NOMO-1 treated with dmso at 0.1 percent for 144 hours (cell line): Measurements from ENCODE around the gene SLC12A9.
"Not testable (repeated sequence)": the region's sequence is repeated elsewhere in the genome, so short reads cannot be mapped to it uniquely, and the experiment has no call there.

Source experiments
- DNase-seq: peaks from one replicate; lab custom pipeline; 2025; ENCODE audit not compliant: unreplicated experiment; lab: John Stamatoyannopoulos, UW

SLC12A9 gene, protein sequence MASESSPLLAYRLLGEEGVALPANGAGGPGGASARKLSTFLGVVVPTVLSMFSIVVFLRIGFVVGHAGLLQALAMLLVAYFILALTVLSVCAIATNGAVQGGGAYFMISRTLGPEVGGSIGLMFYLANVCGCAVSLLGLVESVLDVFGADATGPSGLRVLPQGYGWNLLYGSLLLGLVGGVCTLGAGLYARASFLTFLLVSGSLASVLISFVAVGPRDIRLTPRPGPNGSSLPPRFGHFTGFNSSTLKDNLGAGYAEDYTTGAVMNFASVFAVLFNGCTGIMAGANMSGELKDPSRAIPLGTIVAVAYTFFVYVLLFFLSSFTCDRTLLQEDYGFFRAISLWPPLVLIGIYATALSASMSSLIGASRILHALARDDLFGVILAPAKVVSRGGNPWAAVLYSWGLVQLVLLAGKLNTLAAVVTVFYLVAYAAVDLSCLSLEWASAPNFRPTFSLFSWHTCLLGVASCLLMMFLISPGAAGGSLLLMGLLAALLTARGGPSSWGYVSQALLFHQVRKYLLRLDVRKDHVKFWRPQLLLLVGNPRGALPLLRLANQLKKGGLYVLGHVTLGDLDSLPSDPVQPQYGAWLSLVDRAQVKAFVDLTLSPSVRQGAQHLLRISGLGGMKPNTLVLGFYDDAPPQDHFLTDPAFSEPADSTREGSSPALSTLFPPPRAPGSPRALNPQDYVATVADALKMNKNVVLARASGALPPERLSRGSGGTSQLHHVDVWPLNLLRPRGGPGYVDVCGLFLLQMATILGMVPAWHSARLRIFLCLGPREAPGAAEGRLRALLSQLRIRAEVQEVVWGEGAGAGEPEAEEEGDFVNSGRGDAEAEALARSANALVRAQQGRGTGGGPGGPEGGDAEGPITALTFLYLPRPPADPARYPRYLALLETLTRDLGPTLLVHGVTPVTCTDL

DNA sequence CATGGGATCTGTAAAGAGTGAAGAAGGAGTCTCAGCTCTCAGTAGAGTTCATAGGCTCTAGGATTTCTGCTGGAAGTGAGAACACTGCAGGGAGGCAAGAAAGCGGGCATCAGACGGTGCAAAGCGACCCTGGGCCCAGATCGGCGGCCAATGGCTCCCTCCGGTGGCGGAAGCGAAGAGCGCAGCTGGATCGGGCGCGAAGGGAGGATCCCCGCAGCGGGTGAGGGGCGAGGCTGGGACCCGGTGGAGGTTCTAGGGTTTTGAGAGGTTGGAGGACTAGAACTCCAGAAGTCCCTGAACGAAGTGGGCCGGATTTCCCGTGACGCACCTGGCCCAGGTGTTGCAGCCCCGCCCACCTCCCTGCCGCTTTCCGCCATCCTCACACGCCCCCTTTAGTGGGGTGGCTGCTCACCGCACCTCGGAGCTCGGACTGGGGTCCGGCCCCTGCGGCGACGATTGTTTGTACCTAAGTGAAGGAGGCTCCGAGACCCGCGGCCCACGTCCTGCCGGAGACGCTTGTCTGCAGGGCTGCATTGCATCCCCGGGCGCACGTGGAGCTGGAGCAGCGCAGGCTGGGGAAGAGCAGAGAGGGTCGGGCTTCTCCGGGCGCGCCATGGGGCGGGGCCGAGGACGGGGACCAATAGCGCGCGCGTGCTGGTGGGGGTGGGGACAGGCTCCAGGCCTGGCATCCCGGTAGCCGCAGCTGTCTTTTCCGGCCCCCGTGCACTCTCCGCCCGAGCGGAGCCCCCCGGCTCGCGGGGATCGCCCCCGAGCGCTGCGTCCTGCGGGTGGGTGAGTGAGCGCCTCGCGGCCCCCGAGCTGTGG lies at the start of gene SLC12A9:
SLC12A9 (plus strand) TSS at position 666 of the 825 bp plus-strand sequence. CDS start 1,485 bp downstream, outside the sequence.
- peak; percentile 95 for DNase-seq

DNA sequence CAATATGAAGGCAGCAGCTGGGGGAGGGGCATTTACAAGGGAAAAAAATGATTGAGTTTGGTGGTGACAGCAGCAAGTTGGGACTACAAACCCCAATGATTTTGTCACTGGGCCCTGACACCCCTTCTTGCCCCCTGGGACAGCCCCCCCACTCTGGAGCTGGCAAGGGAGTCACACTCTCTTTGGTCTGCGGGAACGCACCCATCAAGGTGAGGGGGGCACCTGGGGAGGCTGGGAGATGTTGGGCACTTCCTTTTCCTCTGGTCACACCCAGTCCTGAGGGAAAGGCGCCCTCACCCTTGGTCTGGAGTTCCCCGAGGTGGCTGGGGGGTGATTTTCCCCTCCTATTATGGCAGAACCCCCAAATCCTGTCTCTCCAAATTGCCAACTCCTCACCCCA lies 49.6 kb upstream of the SLC12A9 start:
- no peak for DNase-seq

DNA sequence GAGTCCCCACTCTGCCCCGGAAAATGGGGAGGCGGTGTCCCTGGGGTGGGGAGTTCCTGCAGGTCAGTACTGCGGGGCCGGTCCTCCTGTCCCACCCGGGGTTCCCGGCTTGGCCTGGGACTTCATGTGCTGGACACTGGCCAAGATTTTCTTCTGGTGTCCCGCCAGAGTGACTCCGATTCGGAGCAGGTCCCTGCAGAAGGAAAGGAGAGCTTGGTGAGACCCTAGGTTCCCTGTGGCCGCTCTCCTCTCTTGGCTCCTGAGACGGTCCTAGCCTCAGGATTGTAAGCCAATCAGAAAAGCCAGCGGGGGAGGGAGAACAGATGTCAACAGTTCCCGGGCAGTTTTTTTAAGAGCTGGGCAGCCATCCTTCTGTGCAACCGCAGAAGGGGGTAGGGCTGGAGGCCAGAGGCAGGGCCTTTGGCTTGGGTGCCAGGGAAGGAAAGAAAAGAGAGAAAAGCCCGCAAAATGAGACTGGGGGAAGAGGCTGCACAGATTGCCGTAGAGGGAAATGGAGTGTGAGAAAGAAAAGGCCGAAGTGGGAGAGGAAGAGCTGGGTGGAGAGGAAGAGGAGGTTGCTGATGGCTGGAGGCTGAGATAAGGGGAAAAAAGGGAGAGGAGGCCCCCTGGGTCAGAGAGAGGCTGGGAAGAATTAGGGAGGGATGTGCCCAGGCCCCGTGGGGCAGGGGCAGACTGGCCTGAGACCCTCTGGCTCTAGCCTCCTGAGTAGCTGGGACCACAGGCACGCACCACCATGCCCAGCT lies 48.9 kb upstream of the SLC12A9 start:
- DNase-seq = peak; percentile 93

DNA sequence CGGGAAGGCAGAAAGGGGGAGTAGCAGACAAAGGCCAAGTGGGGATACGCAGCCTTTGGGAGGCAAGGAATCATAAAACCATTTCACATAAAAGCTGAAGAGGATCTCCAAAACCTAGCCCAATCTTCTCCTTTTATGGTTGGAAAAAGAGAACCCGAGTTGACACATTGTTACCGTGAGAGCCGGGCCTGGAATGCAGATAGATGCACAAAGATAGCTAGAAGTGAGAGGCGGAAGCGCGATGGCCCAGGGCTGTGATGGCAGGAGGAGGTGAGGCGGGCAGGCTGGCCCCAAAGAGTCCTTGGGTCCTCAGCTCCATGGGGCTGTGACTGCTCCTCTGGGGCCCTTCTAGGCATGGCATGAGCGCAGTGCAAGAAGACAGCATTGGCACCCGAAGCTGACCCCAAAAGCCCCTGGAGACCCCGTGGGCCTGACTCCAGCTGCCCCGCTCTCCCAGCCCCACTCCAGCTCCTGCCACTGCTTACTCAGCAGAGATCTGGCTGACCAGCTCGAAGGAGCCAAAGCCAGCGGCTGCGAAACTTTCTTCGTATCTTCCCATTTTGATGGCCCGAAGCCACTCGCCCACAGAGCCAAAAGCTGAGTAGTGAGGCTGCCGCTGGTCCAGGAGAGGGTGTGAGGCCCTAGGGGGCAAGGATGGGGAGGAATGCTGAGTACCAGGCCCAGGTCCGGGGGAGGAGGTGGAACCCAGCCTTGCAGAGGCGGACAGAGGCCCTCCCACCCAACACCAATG lies 47.7 kb upstream of the SLC12A9 start:
- no peak for DNase-seq

DNA sequence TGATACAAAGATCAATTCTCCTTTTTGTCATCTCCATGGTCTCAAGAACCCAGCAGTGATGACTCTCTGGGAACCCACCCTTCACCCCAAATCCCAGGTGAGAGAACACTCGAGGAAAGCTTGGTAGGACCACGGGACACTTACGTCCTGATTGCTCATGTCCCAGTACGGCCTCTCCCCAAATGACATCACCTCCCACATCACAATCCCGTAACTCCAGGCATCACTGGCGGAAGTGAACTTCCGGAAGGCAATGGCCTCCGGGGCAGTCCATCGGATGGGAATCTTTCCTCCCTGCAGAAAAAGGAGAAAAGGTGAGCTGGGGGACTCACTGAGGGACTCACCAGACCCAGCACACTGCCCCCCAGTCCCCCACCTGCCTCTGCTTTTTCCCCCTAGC lies 46.2 kb upstream of the SLC12A9 start:
- DNase-seq = no peak

DNA sequence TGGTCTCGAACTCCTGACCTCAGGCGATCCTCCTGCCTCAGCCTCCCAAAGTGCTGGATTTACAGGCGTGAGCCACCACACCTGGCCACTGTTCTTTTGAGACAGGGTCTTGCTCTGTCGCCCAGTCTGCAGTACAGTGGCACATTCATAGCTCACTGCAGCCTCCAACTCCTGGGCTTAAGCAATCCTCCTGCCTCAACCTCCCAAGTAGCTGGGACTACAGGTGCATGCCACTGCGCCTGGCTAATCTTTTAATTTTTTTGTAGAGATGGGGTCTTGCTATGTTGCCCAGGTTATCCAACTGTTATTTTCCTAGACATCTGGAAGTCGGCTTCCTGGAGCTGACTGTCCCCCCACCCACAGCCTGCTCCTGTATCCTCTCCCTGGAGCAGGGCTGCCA lies 45.6 kb upstream of the SLC12A9 start:
- not testable (repeated sequence) for DNase-seq

DNA sequence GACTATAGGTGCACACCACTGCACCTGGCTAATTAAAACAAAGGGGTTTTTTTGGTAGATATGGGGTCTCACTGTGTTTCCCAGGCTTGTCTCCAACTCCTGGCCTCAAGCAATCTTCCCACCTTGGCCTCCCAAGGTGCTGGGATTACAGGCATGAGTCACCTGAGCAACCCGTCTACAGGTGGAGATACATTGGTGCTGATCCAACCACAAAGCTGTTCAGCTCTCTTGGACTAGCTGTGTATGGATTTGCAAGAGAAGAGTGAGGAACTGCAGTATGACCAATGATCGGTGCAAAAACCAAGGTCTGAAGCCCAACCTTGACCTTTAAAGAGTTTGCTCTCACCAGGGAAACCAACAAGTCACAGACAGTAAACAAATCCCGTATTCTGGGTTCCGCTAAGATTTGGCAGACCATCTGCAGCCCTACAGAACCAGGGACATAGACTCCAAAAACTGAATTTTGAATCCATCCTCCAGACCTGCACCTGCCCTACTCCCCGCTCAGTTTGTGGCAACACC lies 44.1 kb upstream of the SLC12A9 start:
- no peak for DNase-seq

DNA sequence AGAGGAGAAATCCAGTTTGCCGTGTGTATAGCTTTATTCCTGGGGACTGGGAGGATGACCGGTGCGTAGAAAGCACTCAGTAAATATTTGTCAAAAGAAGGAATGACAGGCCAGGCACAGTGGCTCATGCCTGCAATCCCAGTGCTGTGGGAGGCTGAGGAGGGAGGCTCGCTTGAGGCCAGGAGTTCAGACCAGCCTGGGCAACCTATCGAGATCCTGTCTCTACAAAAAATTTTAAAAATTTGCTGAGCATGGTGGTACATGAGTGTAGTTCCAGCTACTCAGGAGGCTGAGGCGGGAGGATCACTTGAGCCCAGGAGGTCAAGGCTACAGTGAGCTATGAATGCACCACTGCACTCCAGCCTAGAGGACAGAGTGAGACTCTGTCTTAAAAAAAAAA lies 41.0 kb upstream of the SLC12A9 start:
- no peak for DNase-seq

DNA sequence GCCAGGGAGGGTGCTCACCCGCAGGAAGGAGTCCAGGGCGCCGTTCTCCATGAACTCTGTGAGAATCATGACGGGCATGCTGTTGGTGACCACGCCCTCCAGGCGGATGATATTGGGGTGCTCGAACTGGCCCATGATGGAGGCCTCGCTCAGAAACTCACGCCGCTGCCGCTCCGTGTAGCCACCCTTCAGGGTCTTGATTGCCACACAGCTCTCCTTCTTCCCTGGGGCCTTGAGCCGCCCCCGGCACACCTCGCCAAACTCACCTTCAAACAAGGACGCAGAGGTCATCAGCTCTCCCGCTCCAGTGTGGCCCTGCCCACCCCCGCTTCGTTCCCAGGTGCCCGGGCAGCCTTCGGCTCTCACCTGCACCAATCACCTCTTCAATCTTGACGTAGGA lies 39.8 kb upstream of the SLC12A9 start:
- no peak for DNase-seq

DNA sequence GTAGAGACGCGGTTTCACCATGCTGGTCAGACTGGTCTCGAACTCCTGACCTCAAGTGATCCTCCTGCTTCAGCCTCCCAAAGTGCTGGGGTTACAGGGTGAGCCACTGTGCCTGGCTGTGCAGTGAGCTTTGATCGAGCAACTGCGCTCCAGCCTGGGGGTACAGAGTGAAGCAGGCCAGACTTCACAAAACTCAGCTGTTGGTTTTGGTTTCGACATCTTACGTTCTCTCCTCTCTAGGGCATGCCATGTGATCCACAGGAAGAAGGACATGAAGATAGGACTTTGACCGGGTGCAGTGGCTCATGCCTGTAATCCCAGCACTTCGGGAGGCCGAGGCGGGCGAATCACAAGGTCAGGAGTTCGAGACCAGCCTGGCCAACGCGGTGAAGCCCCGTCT lies 36.0 kb upstream of the SLC12A9 start:
- not testable (repeated sequence) for DNase-seq

DNA sequence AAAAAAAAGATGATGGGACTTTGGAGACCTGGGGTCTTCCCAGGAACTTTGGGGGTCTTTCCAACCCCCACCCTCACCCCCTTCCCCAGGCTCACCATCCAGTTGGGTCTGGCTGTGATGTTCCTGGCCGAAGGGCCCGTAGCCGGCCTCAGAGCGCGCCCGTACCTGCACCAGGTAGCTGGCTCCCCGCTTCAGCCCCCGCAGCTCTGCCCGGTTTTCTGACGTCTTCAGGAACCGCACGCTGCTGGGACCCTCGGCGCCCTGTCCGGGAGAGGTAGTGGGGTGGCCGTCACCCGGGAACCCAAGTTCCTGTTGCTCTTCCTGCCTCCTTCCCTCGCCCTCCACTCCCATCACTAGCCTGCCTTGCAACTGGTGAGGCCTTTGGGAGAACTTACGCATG lies 35.4 kb upstream of the SLC12A9 start:
- no peak for DNase-seq

DNA sequence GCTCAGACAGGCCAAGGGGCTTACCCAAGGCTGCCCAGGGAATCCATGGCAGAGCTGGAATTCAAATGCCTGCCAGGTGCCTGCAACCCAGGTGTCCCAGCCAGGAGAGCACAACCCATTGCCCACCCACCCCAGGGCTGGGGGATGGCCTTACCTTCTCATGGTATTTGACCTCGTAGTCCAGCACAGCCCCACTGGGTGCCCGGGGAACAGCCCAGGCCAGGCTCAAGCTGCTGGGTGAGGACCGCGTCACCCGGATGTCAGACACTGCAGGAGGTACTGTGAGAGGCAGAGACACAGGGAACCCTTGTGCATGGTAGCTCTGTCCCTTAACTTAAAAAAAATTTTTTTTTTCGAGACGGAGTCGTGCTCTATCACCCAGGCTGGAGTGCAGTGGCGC lies 34.1 kb upstream of the SLC12A9 start:
- no peak for DNase-seq

DNA sequence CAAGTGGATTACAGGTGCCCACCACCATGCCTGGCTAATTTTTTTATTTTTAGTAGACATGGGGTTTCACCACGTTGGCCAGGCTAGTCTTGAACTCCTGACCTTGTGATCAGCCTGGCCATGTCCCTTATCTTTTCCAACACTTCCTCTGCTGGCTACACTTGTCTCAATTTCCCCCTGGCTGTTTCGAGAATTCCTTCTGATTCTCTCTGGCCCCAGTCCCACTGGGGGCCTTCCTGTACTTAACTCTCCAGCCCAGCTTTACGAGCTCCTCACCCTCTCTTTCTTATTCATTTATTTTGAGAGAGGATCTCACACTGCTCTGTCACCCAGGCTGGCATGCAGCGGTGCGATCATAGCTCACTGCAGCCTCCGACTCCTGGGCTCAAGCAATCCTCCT lies 33.7 kb upstream of the SLC12A9 start:
- DNase-seq = no peak

DNA sequence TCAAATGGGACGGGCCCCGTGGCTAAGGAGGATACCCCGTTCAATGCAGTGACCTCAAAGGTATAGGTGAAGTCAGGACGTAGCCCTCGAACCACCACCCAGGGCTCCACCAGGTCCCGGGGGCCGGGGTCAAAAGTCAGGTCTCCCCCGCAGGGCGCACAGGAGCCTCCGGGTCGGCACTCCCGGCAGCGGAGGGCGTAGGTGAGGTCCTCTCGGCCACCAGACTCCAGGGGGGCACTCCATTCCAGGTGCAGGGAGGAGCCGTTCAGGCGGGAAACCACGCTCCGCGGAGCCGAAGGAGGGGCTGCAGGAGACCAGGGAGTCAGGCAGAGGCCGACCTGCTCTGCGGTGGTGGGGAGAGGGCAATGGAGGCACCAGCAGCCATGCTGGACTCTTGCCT lies 32.9 kb upstream of the SLC12A9 start:
- no peak for DNase-seq

DNA sequence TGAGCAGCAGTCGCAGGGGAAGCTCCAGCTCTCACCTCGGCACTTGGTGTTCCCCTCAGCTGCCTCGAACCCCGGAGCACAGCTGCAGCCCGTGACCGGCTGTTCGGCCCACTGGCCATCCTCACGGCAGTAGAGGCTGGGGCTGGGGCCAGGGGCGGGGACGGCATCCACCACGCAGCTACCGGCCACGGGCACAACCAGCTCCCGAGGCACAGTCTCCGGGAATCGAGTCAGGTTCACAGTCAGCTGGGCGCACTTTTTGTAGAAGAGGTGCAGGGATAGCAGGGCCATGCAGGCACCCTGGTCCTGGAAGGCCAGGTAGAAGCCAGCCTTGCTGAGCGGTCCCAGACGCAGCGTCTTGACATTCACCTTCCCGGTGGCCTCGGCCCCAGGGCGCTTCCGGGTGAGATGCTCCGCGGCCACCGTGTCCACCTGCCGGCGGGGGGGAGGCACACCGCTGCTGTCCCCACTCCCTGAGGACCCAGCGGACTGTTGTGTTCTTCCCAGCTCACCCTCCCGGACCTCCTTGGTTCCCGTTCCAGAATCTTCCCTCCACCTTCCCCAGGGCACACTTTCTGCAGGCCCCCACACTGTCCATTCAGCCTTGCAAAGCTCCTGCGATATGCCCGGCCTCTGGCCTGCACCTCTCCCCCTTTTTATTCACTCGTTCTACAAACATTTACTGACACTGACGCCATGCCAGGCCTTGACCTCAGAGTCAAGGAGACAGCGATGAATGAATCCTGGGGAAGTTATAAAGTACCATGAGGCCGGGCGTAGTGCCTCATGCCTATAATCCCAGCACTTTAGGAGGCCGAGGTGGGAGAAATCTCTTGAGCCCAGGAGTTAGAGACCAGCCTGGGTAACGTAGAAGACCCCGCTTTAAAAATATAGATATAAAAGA lies 30.0 kb upstream of the SLC12A9 start:
- no peak for DNase-seq

DNA sequence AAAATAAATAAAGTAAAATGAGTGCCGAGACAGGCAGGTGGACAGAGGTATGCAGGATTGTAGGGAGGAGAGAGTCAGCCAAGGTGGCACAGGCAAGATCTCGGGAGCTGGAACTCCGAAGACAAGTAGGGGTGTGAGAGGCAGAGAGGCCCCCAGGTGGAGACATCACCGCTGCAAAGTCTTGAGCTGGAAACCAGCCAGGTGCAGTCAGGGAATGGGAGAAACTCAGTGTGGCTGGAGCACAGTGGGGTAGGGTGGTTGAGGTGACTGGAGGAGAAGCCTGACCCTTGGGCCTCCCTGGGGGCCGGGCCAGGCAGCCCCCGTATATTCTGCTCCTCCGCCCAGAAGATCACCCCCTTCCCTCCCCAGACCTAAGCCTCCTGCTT lies 29.4 kb upstream of the SLC12A9 start:
- no peak for DNase-seq

DNA sequence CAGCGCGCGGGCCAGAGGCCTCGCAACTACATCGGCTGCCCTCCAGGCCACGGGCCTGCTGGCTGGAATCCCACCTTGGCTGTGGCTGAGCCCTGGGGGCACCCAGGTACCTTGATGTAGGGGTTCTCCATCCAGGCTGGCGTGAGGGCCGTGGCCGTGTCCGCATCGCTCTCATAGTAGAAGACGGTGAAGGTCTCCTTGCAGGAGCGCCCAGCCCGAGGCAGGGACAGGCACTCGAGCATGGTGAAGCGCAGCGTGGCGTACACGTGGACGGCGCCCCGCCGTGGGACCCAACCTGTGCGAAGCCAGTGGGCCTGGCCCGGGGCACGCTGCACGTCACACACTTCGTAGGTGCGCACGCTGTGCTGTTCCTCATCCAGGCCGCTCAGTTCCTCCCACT lies 29.0 kb upstream of the SLC12A9 start:
- DNase-seq = no peak

DNA sequence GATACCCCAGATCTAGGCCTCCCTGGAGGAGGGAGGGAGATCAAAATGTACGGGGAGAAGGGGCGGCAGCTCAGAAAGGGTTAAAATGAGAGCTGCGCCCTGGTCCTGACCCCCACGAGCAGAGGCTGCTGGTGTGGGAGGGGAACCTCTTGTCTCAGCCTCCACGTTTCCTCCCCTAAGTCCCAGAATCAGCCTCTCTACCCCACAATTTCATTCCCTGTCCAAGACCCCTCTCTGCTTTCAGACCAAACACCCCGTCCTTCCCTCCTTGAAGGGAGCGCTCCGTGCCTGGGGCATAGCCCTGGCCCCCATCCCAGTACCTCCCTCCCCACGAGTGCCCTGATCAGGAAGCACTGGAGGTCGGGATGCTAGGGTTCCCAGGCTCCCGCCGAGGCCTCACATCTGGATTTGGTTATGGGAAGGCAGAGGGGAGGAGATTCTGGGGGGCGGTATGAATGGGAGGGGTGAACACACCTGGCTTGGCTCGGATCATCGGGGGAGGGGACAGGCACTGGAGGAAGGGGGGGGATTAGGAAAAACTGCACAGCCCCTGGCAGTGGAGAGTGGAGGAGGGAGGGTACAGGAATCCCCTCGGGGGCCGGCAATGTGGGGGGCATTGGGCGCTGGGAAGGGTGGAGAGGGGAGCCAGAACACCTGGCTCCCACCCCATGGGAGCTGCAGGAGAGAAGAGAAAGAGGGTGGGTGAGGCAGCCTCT lies 27.9 kb upstream of the SLC12A9 start:
- no peak for DNase-seq
